ENCODE data around the gene PAQR5.

The PAQR5 gene

GRCh38 chr15:69392352-69392751 lies 93.6 kb downstream of the PAQR5 start:
- DNase-seq (ENCODE audit: low read depth) = no peak

- DNase-seq (ENCODE audit: low read depth) = no peak
These were observed 95.2 kb downstream of the PAQR5 start for GRCh38 chr15:69393831-69394491.

DNA sequence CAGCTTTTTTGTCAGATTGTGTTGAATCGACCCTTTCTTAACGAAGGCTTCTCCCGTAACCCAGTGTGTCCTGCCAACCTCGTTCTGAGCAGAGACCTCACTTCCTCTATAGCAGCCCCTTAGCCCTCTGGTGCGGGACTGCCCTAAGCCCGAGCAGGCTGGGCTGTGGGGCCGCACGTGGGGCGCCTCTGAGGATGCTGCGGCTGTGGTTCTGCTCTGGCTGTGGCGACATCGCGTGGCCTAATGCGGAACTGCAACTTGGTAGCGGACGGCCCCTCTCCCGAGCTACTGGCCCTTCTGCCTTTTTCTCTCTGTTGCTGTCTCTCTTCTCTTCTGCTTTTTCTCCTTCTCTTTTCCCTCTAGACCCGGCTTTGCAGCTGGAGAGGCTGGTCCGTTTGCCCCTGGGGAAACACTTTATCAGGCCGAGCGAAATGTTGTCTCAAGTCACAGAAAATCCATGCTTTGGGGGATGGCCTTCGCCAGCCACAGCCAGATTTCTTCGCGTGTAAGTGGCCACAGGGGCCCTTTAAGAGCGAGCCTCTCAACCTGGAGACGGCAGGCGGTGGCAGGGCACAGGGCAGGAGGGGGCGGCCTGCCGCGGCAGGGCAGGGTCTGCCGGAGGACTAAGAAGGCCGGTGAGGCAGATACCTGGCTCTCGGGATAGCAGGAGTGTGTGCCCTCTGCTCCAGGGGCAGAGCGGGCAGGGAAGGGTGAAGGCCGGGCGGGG lies 96.0 kb downstream of the PAQR5 start:
- peak; percentile 69 for DNase-seq (ENCODE audit: low read depth)

DNA sequence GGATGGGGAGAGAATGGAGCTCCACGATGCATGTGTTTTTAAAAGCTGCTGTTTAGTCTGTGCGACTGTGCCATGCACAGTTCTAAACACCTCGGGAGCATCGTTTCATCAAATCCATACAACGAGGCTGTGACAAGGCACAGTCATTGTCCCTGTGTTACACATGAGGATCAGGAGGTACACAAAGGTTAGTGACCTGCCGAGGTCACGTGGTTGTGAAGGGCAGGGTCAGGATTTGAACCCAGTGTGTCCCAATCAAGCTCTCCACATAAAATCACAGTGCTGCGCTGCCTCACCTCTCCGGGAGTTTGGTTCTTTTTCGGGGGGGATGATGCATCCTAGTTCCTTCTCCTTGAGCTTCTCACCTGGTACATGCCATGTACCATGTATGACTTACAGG lies 96.7 kb downstream of the PAQR5 start:
- DNase-seq (ENCODE audit: low read depth) = no peak

- DNase-seq (ENCODE audit: low read depth) = no peak
These were observed 97.3 kb downstream of the PAQR5 start for GRCh38 chr15:69395991-69396390.

DNA sequence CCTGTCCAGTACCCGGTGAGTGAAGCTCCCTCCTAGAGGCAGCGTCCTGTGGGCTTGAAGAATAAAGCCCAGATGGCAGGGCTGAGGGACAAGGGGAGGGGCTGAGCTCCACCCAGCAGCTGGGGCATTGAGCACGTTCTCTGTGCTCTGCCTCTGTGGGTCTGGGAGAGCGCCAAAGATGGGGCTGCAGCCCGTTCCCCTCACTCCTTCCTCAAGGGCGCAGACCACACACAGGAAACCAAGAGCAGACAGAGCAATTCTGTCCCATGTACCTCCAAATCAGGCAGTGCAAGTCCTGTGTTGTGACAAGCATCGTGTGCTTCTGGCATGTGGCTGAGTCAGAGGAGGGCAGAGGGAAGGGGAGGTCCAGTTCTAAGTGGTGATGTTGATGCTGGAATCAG lies 99.8 kb downstream of the PAQR5 start:
- DNase-seq (ENCODE audit: low read depth) = no peak

DNA sequence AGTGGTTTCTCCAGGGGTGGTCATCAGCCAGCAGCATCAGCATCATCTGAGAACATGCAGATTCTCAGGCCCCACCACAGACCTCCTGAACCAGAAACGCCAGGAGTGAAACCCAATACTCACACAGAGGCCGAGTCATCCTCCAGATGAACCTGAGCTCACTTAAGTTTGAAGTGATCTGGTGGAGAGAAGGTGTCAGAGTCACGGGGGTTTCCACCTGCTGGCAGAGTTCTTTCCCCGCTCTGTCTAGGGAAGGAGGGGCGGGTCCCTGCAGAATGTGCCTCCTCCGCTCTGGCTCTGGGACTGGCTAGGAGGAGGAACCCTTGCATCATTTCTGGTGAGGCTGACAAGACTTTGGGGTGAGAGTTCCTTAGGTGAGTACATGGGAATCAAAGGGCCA lies 102.1 kb downstream of the PAQR5 start:
- no peak for DNase-seq (ENCODE audit: low read depth)

GRCh38 chr15:69402816-69403215 lies 104.1 kb downstream of the PAQR5 start:
- DNase-seq (ENCODE audit: low read depth) = no peak

- no peak for DNase-seq (ENCODE audit: low read depth)
These were observed 104.9 kb downstream of the PAQR5 start for GRCh38 chr15:69403594-69403993.

DNA sequence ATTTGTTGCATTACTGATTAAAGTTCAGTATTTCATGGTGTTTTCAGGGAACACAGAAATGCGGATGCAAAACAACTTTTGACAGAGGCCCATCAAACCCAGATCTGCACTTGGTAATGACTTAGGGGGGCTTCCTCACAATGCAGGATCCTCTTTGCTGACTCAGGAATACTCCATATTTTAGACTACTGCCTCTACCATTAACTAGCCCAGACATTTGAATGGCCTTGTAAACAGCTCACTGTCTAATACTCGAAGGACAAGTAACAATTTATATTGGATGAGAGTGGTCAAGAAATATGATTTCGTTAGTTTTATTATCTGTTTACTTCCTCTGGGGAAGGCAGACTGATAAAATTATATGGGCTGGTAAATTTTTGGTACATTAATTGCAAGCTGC lies 106.4 kb downstream of the PAQR5 start:
- no peak for DNase-seq (ENCODE audit: low read depth)

- no peak for DNase-seq (ENCODE audit: low read depth)
These were observed 109.1 kb downstream of the PAQR5 start for GRCh38 chr15:69407719-69408400.

DNA sequence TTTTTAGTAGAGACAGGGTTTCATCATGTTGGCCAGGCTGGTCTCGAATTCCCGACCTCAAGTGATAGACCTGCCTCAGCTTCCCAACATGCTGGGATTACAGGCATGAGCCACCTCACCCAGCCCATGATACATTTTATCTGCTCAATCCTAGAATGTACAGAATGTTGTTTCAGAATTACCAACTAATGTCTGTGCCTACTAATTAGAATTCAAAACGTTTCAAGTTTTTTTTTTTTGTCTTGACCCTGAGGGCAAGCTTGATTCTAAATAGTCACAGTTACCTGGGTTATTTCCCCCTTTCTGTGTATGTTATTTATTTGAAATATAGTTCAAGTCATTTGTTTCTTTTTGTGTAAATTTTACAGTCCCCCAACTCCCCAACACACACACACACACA lies 110.1 kb downstream of the PAQR5 start:
- DNase-seq (ENCODE audit: low read depth) = no peak

GRCh38 chr15:69410248-69410874 lies 111.6 kb downstream of the PAQR5 start:
- DNase-seq (ENCODE audit: low read depth) = no peak

- no peak for DNase-seq (ENCODE audit: low read depth)
These were observed 113.6 kb downstream of the PAQR5 start for GRCh38 chr15:69412274-69412673.

DNA sequence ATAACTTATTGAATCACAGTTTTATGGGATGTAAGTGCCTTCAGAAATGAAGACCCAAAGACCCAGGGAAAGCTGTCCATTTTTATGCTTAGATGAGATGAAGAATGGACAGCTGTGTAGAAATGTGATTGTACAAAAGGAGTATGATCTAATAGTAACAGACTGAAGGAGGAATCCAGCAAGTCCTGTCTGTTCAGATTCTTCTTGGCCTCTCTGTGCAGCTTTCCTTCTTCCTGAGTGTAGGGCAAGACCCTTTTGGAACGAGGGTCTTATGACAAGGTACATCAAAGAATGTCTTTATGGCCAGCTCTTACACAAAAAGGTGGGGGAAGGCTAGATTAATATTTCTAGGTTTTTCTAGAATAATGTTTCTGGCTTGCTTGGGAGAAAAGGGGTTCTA lies 114.0 kb downstream of the PAQR5 start:
- DNase-seq (ENCODE audit: low read depth) = no peak

DNA sequence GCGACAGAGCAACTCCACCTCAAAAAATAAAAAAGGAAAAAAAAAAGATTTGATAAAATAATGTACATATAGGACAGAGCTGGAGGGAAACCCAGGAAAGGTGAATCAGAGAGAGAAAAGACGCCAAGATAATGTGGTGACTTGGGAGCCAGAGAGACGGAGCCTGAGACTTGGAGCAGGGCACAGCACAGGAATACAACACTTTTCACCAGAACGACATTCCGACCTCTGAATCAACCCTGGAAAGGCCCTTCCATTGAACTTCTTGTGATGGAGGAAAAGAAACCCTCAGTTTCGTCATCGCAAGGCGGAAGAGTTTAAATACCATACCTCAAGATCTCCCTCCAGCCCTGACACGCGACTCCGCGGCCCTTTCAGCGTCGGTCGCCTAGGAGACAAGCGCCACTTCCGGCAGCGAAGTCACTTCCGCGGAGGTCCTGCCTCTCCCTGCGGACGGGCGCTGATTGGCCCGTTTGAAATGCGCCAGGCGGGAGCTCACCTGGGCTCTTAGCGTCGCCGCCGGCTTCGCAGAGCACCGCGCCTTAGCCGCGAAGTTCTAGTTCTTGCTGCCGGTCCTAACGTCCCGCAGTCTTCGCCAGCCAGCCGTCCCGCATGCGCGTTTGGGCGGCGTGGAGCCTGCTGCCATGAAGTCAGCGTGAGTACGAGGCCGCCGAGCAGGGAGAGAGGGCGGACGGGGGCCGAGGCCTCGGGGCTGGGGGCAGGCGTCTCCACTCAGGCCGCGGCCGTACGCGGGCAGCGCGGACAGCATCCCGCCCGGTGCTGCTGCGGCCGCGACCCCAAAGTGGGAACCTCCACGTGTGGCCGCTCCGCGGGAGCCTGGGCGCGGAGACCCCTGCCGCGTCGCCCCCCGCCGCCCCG lies 115.3 kb downstream of the PAQR5 start, which contains the start of gene KIF23:
Gene KIF23 (plus strand): TSS at position 528 of the 879 bp plus-strand sequence. CDS start 117 bp downstream, at position 645.
- peak; percentile 90 for DNase-seq (ENCODE audit: low read depth)

DNA sequence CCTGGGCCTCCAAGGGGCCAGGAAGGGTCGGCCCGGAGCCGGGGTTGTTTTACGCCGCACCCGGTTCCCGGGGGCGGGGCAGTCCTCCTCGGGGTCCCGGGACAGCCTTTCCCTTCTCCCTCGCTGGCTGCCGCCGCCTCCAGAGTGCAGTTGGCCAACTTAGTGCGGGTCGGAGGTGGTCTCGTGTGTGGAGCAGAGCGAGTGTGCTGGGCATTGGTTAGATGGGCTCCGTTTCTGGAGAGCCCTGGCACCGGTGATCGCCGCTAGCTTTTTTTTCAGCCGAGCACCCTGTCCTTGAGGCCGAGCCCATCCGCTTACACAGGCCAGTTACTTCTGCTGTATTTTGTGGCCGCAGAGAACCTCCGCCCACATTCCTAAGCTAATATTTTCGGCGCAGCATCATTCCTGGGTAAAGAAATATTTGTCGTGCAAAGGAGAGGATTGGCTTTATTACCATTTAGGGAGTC lies 116.0 kb downstream of the PAQR5 start:
- DNase-seq (ENCODE audit: low read depth) = no peak

DNA sequence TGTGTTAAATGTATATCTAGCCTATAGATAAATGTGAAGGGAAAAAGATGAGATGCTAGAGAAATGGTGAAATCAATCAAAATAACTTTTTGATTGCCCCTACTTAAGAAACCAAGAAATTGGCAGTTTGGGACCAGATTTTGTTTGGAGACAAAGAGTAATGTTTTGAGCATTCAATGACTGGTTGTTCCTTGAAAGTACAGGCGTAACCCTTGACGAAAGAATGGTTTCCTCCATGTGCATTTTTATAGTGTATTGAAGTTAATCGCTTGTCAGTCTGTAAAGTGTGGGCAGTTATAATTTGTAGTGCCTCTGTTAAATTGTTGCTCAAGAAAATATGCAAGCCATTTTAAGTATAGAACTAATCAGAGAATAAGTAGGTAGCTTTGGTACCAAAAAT lies 116.7 kb downstream of the PAQR5 start:
- no peak for DNase-seq (ENCODE audit: low read depth)

DNA sequence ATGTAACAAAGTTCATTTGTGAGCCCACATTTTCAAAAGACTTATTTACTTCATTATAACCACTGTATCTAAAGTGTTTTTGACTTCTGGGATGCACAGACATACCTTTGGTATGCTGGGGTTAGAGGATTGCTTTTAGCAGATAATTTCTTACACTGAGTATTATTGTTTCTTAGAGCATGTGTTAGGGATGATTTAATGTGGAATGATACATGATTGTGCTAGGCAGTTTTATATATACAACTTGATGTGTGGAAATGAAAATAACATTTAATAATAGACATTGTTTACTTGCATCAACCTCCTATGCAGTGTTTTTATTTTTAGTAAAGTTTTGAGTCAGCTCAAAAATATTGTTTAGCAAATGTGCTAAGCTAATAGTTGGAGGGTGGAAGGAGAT lies 118.9 kb downstream of the PAQR5 start:
- no peak for DNase-seq (ENCODE audit: low read depth)

- DNase-seq (ENCODE audit: low read depth) = no peak
These were observed 122.8 kb downstream of the PAQR5 start for GRCh38 chr15:69421498-69421897.

- DNase-seq (ENCODE audit: low read depth) = no peak
These were observed 123.7 kb downstream of the PAQR5 start for GRCh38 chr15:69422336-69422895.
